HepG2 (cell line): ENCODE results near the gene CD302. TPM values are rescaled to one million over a fixed set of nuclear protein-coding genes. Genes with fewer than 3 reads are reported as not detected.

ENCODE experiments used
- AGO2 ChIP-seq: fragments of 200-400 bp; formaldehyde crosslinking; optimal IDR thresholded peaks from 2 replicates; pipeline ENCODE3; 2017; ENCODE audit warnings: mild to moderate bottlenecking, low read depth, low read length, moderate library complexity
- ARHGAP35 ChIP-seq: sonication (generic); formaldehyde crosslinking; IDR thresholded peaks from 2 replicates; pipeline ENCODE4 v1.9.0; 2022; ENCODE audit warnings: mild to moderate bottlenecking, inconsistent platforms, moderate library complexity, missing genetic modification reagents, borderline replicate concordance
- ATM ChIP-seq: fragments of 450-650 bp; IDR thresholded peaks from 2 replicates; pipeline ENCODE4 v1.7.1; 2017; ENCODE audit warnings: mild to moderate bottlenecking, borderline replicate concordance
- CSRNP1 ChIP-seq: sonication (generic); formaldehyde crosslinking; IDR thresholded peaks from 2 replicates; pipeline ENCODE4 v1.8.1; 2023; ENCODE audit warnings: mild to moderate bottlenecking, missing genetic modification reagents
- FOXO1 ChIP-seq: sonication (generic); formaldehyde crosslinking; IDR thresholded peaks from 2 replicates; pipeline ENCODE4 v1.4.0; 2020; ENCODE audit warnings: missing genetic modification reagents
- IRF1 ChIP-seq: sonication (generic); formaldehyde crosslinking; IDR thresholded peaks from 2 replicates; pipeline ENCODE4 v1.4.0; 2020; ENCODE audit warnings: low read depth, mild to moderate bottlenecking, missing genetic modification reagents
- IRF9 ChIP-seq: sonication (generic); formaldehyde crosslinking; IDR thresholded peaks from 2 replicates; pipeline ENCODE4 v1.8.0; 2022; ENCODE audit warnings: missing genetic modification reagents, mild to moderate bottlenecking, borderline replicate concordance
- REL ChIP-seq: sonication (generic); formaldehyde crosslinking; conservative IDR thresholded peaks from 2 replicates; pipeline ENCODE4 v1.8.0; 2022; ENCODE audit warnings: mild to moderate bottlenecking, missing genetic modification reagents, moderate library complexity
- SOX13 ChIP-seq, 3 experiments: fragments of 450-650 bp in 1 of 3; sonication (generic) in 1 of 3; formaldehyde crosslinking in 1 of 3; IDR thresholded peaks in 2 of 3; conservative IDR thresholded peaks in 1 of 3; 2 replicates each; pipeline versions ENCODE4 v1.5.0 to v1.6.1; 2016 to 2020; ENCODE audit warnings: antibody characterized with exemption in 1 of 3, mild to moderate bottlenecking in 1 of 3, missing compliant biosample characterization in 1 of 3, missing genetic modification reagents in 1 of 3, moderate library complexity in 1 of 3
- TOE1 ChIP-seq: sonication (generic); formaldehyde crosslinking; IDR thresholded peaks from 2 replicates; pipeline ENCODE4 v1.4.0; 2020; ENCODE audit warnings: mild to moderate bottlenecking, missing genetic modification reagents
- ZBED4 ChIP-seq: sonication (generic); formaldehyde crosslinking; IDR thresholded peaks from 2 replicates; pipeline ENCODE4 v1.4.0; 2020; ENCODE audit warnings: missing genetic modification reagents, borderline replicate concordance
- ZBTB7B ChIP-seq: sonication (generic); formaldehyde crosslinking; IDR thresholded peaks from 2 replicates; pipeline ENCODE4 v1.4.0; 2020; ENCODE audit warnings: missing genetic modification reagents
- ZNF230 ChIP-seq: sonication (generic); formaldehyde crosslinking; IDR thresholded peaks from 2 replicates; pipeline ENCODE4 v1.4.0; 2020; ENCODE audit warnings: mild to moderate bottlenecking, missing genetic modification reagents
- ZNF234 ChIP-seq: sonication (generic); formaldehyde crosslinking; conservative IDR thresholded peaks from 2 replicates; pipeline ENCODE4 v1.5.1; 2020; ENCODE audit warnings: mild to moderate bottlenecking, missing genetic modification reagents
- ZNF446 ChIP-seq: sonication (generic); formaldehyde crosslinking; IDR thresholded peaks from 2 replicates; pipeline ENCODE4 v1.5.0; 2020; ENCODE audit warnings: mild to moderate bottlenecking, missing genetic modification reagents
- ZNF563 ChIP-seq: sonication (generic); formaldehyde crosslinking; IDR thresholded peaks from 2 replicates; pipeline ENCODE4 v1.8.0; 2022; ENCODE audit warnings: mild to moderate bottlenecking, moderate library complexity, missing genetic modification reagents
- ZNF609 ChIP-seq: sonication (generic); formaldehyde crosslinking; IDR thresholded peaks from 2 replicates; pipeline ENCODE4 v1.4.0; 2020; ENCODE audit warnings: mild to moderate bottlenecking, missing genetic modification reagents, borderline replicate concordance
- polyA plus RNA-seq, 8 experiments: library from polyadenylated mRNA; depleted of rRNA in 3 of 8; stranded (reverse) in 7 of 8; unstranded in 1 of 8; fragments of >200 nt; fragmentation: Illumina TruSeq in 4 of 8; extraction: Trizol in 4 of 8; gene quantifications; 2 replicates each; pipeline versions ENCODE4 v1.2.1 to v1.2.3, GENCODE V29; 2011 to 2016; ENCODE audit warnings: low read depth in 4 of 8, missing spikeins in 1 of 8, mixed read lengths in 1 of 8; ENCODE audit not compliant: insufficient read depth in 1 of 8
- total RNA-seq, 5 experiments: library from RNA; depleted of rRNA; stranded (reverse); fragments of >200 nt; fragmentation: Illumina TruSeq; extraction: Trizol; gene quantifications; 2 replicates each; pipeline ENCODE4 v1.2.3, GENCODE V29; 2016; ENCODE audit warnings: low read depth in 1 of 5

Gene CD302
- total and polyA plus RNA-seq, 2 of the 13 experiments (the other 11 are each of a cell fraction or from before 2014, with no cell fraction given): 8.0 to 15.6 TPM

- no peak for TF ChIP-seq AGO2
- no peak for TF ChIP-seq FOXO1
- no peak for TF ChIP-seq ZNF609 (CRISPR knock-in tag)
- no peak for TF ChIP-seq ARHGAP35 (CRISPR knock-in tag)
- no peak for TF ChIP-seq ZNF563 (CRISPR knock-in tag)
- TF ChIP-seq IRF9: no peak
- TF ChIP-seq ZBTB7B (CRISPR knock-in tag): no peak
- no peak for TF ChIP-seq ZBED4
- no peak for TF ChIP-seq SOX13 (IDR thresholded peaks at IDR 0.05)
- peak in 1 of 2 experiments; percentile 23; a peak in 1 of 4 replicates for TF ChIP-seq SOX13 (CRISPR knock-in tag; conservative IDR thresholded peaks at IDR 0.05 in 1 of 2, IDR thresholded peaks at IDR 0.05 in 1 of 2)
- no peak for TF ChIP-seq TOE1 (CRISPR knock-in tag)
- TF ChIP-seq ZNF230 (CRISPR knock-in tag): no peak
- TF ChIP-seq IRF1 (CRISPR knock-in tag): no peak
- TF ChIP-seq CSRNP1 (CRISPR knock-in tag): no peak; the same call in 1 of the 2 replicates
- 0 out of 2 replicates have a peak, but pooled peaks have one; percentile 56 for TF ChIP-seq ZNF234 (CRISPR knock-in tag)
- TF ChIP-seq ATM: no peak
- no peak for TF ChIP-seq ZNF446 (CRISPR knock-in tag)
- no peak for TF ChIP-seq REL
Measured at GRCh38 chr2:159798376-159798725, 343 bp upstream of the CD302 start (continued).
